Bronchial epithelial cell (primary cell): ENCODE data around the gene GANAB. TPM values are rescaled to one million over a fixed set of nuclear protein-coding genes. Genes with fewer than 3 reads are reported as not detected.
A peak's percentile ranks its signal among the peaks of the same experiment; 100 is the strongest.

ENCODE experiments used
- DNase-seq: peaks from one replicate; pipeline ENCODE4 v3.0.0-alpha.2; 2010; ENCODE audit warnings: low read depth
- FAIRE-seq: peaks from 2 replicates; lab custom pipeline; 2011; peaks lifted over from hg19 to GRCh38; lab: Jason Lieb, UNC
- H3K27me3 ChIP-seq: 2 replicates; pipeline ENCODE4 v1.5.1; 2011; ENCODE audit warnings: low read length; ENCODE audit not compliant: control insufficient read depth, insufficient read depth
- H3K36me3 ChIP-seq: 2 replicates; pipeline ENCODE4 v1.5.1; 2011; ENCODE audit warnings: low read length; ENCODE audit not compliant: control insufficient read depth, insufficient read depth
- H3K4me3 ChIP-seq: 2 replicates; pipeline ENCODE4 v1.5.1; 2011; ENCODE audit warnings: mild to moderate bottlenecking, low read depth, low read length, control low read depth
- CTCF ChIP-seq: IDR thresholded peaks from 2 replicates; pipeline ENCODE4 v1.5.1; 2011; ENCODE audit warnings: mild to moderate bottlenecking, moderate library complexity, low read length, control low read depth, inconsistent platforms; ENCODE audit not compliant: insufficient read depth, severe bottlenecking
- total RNA-seq: library from RNA; depleted of rRNA; stranded (reverse); fragments of >200 nt; gene quantifications from 2 replicates; pipeline ENCODE4 v1.2.1, GENCODE V29; 2014

Gene GANAB
- total RNA-seq, 1 donor from 2014 or later = 138 TPM

- DNase-seq (no peak), FAIRE-seq (no peak)
- Histone ChIP-seq H3K36me3 (peaks cover 10% of the 10 kb centered on the region), H3K4me3 (peak overlapping the region; percentile 52), H3K27me3 (no peaks in the 10 kb centered on the region)
- peak; percentile 12 for TF ChIP-seq CTCF
Measured at GRCh38 chr11:62611705-62612365, 34.6 kb downstream of the GANAB start.

- no peak for TF ChIP-seq CTCF
- no peaks in the 10 kb centered on the region for H3K27me3 ChIP-seq
- DNase-seq (no peak), FAIRE-seq (no peak)
- peak overlapping the region; percentile 52 for H3K4me3 ChIP-seq
- peaks cover 6% of the 10 kb centered on the region for H3K36me3 ChIP-seq
Measured at GRCh38 chr11:62610814-62611704, 35.4 kb downstream of the GANAB start.

- H3K4me3 ChIP-seq = no peak overlapping the region
- no peak for TF ChIP-seq CTCF
- no peaks in the 10 kb centered on the region for H3K27me3 ChIP-seq
- FAIRE-seq (no peak), DNase-seq (no peak)
- H3K36me3 ChIP-seq = peaks cover 7% of the 10 kb centered on the region
Measured at GRCh38 chr11:62610403-62610802, 36.0 kb downstream of the GANAB start.

GRCh38 chr11:62608776-62609175, 37.6 kb downstream of the GANAB start:
- TF ChIP-seq CTCF = no peak
- peaks cover 9% of the 10 kb centered on the region for H3K36me3 ChIP-seq

GRCh38 chr11:62607714-62608113, 38.7 kb downstream of the GANAB start:
- no peak for FAIRE-seq
- Histone ChIP-seq H3K36me3 (peaks cover 9% of the 10 kb centered on the region), H3K27me3 (no peaks in the 10 kb centered on the region), H3K4me3 (no peak overlapping the region)
- TF ChIP-seq CTCF = no peak
- no peak for DNase-seq

More at GRCh38 chr11:62608776-62609175, 37.6 kb downstream of the GANAB start:
- DNase-seq (no peak), FAIRE-seq (no peak)
- Histone ChIP-seq H3K4me3 (no peak overlapping the region), H3K27me3 (no peaks in the 10 kb centered on the region)
